Mesenchymal stem cell (in vitro differentiated cells and primary cell): ENCODE results near the gene PDK4.

Experiments used
- DNase-seq: peaks from one replicate; pipeline ENCODE4 v3.0.0-alpha.2; 2013
- H2AFZ ChIP-seq: one replicate; pipeline ENCODE4 v1.6.1; 2013; ENCODE audit warnings: low read depth, mild to moderate bottlenecking, control low read depth, inconsistent platforms, low read length, moderate library complexity
- H2AK5ac ChIP-seq: 2 replicates; pipeline ENCODE4 v1.6.1; 2013; ENCODE audit warnings: low read length, moderate library complexity, mild to moderate bottlenecking, inconsistent platforms; ENCODE audit not compliant: severe bottlenecking
- H2BK120ac ChIP-seq: one replicate; pipeline ENCODE4 v1.6.1; 2013; ENCODE audit warnings: low read depth, mild to moderate bottlenecking, inconsistent platforms, low read length, moderate library complexity
- H2BK12ac ChIP-seq, 2 experiments: one replicate each; pipeline ENCODE4 v1.6.1; 2013; ENCODE audit warnings: inconsistent platforms in 2 of 2, low read length in 2 of 2, mild to moderate bottlenecking in 2 of 2, moderate library complexity in 2 of 2, control low read depth in 1 of 2
- H2BK15ac ChIP-seq: one replicate; pipeline ENCODE4 v1.6.1; 2013; ENCODE audit warnings: mild to moderate bottlenecking, low read depth, inconsistent platforms; ENCODE audit not compliant: poor library complexity, severe bottlenecking
- H2BK5ac ChIP-seq: 2 replicates; pipeline ENCODE4 v1.6.1; 2013; ENCODE audit warnings: low read depth, mild to moderate bottlenecking, low read length, control low read depth, inconsistent platforms; ENCODE audit not compliant: poor library complexity, severe bottlenecking
- H3K14ac ChIP-seq, 2 experiments: one replicate each; pipeline ENCODE4 v1.6.1; 2013; ENCODE audit warnings: inconsistent platforms in 2 of 2, low read length in 2 of 2, control low read depth in 1 of 2, mild to moderate bottlenecking in 1 of 2, moderate library complexity in 1 of 2
- H3K18ac ChIP-seq, 2 experiments: one replicate each; pipeline ENCODE4 v1.6.1; 2013; ENCODE audit warnings: inconsistent platforms in 2 of 2, low read length in 2 of 2, control low read depth in 1 of 2, low read depth in 1 of 2, mild to moderate bottlenecking in 1 of 2
- H3K23ac ChIP-seq, 2 experiments: one replicate each; pipeline ENCODE4 v1.6.1; 2013; ENCODE audit warnings: inconsistent platforms in 2 of 2, low read length in 2 of 2, mild to moderate bottlenecking in 2 of 2, moderate library complexity in 2 of 2, control low read depth in 1 of 2
- H3K27ac ChIP-seq: 2 replicates; pipeline ENCODE4 v1.5.1; 2013; ENCODE audit warnings: mild to moderate bottlenecking, moderate library complexity, low read length, control low read depth, inconsistent platforms; ENCODE audit not compliant: poor library complexity, severe bottlenecking
- H3K27me3 ChIP-seq, 2 experiments: 2 replicates each; pipeline versions ENCODE4 v1.6.1 to v1.7.0; 2013; ENCODE audit warnings: low read length in 2 of 2, mild to moderate bottlenecking in 2 of 2, moderate library complexity in 2 of 2, control low read depth in 1 of 2, inconsistent platforms in 1 of 2; ENCODE audit not compliant: control insufficient read depth in 1 of 2, insufficient read depth in 1 of 2
- H3K36me3 ChIP-seq, 2 experiments: 2 replicates each; pipeline versions ENCODE4 v1.6.1 to v1.7.0; 2013; ENCODE audit warnings: low read length in 2 of 2, control low read depth in 1 of 2, inconsistent platforms in 1 of 2, low read depth in 1 of 2, mild to moderate bottlenecking in 1 of 2; ENCODE audit not compliant: insufficient read depth in 2 of 2, control insufficient read depth in 1 of 2
- H3K4ac ChIP-seq, 2 experiments: one replicate each; pipeline ENCODE4 v1.6.1; 2013; ENCODE audit warnings: inconsistent platforms in 2 of 2, low read length in 2 of 2, mild to moderate bottlenecking in 2 of 2, moderate library complexity in 2 of 2, control low read depth in 1 of 2, low read depth in 1 of 2
- H3K4me1 ChIP-seq: 2 replicates; pipeline ENCODE4 v1.6.1; 2013; ENCODE audit warnings: low read depth, low read length, control low read depth; ENCODE audit not compliant: control insufficient read depth, insufficient read depth
- H3K4me2 ChIP-seq: 2 replicates; pipeline ENCODE4 v1.6.1; 2013; ENCODE audit warnings: low read length, mild to moderate bottlenecking, inconsistent platforms; ENCODE audit not compliant: poor library complexity, severe bottlenecking
- H3K4me3 ChIP-seq, 2 experiments: 2 replicates each; pipeline versions ENCODE4 v1.5.1 to v1.7.0; 2013; ENCODE audit warnings: low read length in 2 of 2, mild to moderate bottlenecking in 2 of 2, control low read depth in 1 of 2, low read depth in 1 of 2; ENCODE audit not compliant: insufficient read depth in 1 of 2
- H3K79me1 ChIP-seq: replicated peaks from 2 replicates; pipeline ENCODE4 v1.6.1; 2013; ENCODE audit warnings: mild to moderate bottlenecking, control low read depth, low read length, inconsistent platforms; ENCODE audit not compliant: poor library complexity, severe bottlenecking
- H3K9ac ChIP-seq: 2 replicates; pipeline ENCODE4 v1.7.0; 2013; ENCODE audit warnings: mild to moderate bottlenecking, low read length, moderate library complexity
- H3K9me3 ChIP-seq: 2 replicates; pipeline ENCODE4 v1.7.0; 2013; ENCODE audit warnings: mild to moderate bottlenecking, low read length; ENCODE audit not compliant: control insufficient read depth
- H4K8ac ChIP-seq: one replicate; pipeline ENCODE4 v1.6.1; 2013; ENCODE audit warnings: inconsistent platforms, mild to moderate bottlenecking, low read length, moderate library complexity
- H4K91ac ChIP-seq: one replicate; pipeline ENCODE4 v1.6.1; 2013; ENCODE audit warnings: mild to moderate bottlenecking, low read length, inconsistent platforms
- WGBS: methylation state at CpG from one replicate; pipeline ENCODE4 v1.1.7; 2013; ENCODE audit warnings: mixed read lengths; 5-methylcytosine and 5-hydroxymethylcytosine counted together

The PDK4 gene

GRCh38 chr7:95619921-95620320, 23.6 kb upstream of the PDK4 start:
- Histone ChIP-seq H3K36me3 (no peaks in the 10 kb centered on the region), H3K18ac (no peak overlapping the region), H3K4me3 (no peak overlapping the region), H3K79me1 (no peaks in the 10 kb centered on the region), H3K9ac (no peak overlapping the region), H3K4ac (no peak overlapping the region), H2BK120ac (no peak overlapping the region), H2BK12ac (no peak overlapping the region), H3K4me1 (no peaks in the 10 kb centered on the region), H3K14ac (no peak overlapping the region), H4K91ac (no peak overlapping the region), H2AK5ac (no peak overlapping the region), H2BK5ac (no peak overlapping the region), H3K27ac (no peak overlapping the region), H4K8ac (no peak overlapping the region), H3K4me2 (no peak overlapping the region), H2AFZ (no peak overlapping the region), H3K27me3 (no peaks in the 10 kb centered on the region), H3K9me3 (peaks cover 6% of the 10 kb centered on the region), H2BK15ac (no peak overlapping the region), H3K23ac (no peak overlapping the region)
- no CpG with 5 or more reads among the region's 1 CpG for WGBS
- DNase-seq = no peak

GRCh38 chr7:95619517-95619916, 23.2 kb upstream of the PDK4 start:
- no peak overlapping the region for H3K14ac ChIP-seq
- H2AK5ac ChIP-seq = no peak overlapping the region
- H4K91ac ChIP-seq = no peak overlapping the region
- H2BK15ac ChIP-seq = no peak overlapping the region
- 83% methylated on average over 1 of the region's 2 CpGs for WGBS
- H2BK12ac ChIP-seq = no peak overlapping the region
- H2BK120ac ChIP-seq = no peak overlapping the region
- no peak overlapping the region for H2BK5ac ChIP-seq
- H2AFZ ChIP-seq = no peak overlapping the region
- H3K4ac ChIP-seq = no peak overlapping the region
- H3K27me3 ChIP-seq = no peaks in the 10 kb centered on the region
- H3K4me1 ChIP-seq = no peaks in the 10 kb centered on the region
- H4K8ac ChIP-seq = no peak overlapping the region
- no peak overlapping the region for H3K9ac ChIP-seq
- DNase-seq = no peak
- H3K18ac ChIP-seq = no peak overlapping the region
- H3K9me3 ChIP-seq = peaks cover 10% of the 10 kb centered on the region
- H3K4me3 ChIP-seq = no peak overlapping the region
- no peak overlapping the region for H3K4me2 ChIP-seq
- no peaks in the 10 kb centered on the region for H3K79me1 ChIP-seq
- H3K27ac ChIP-seq = no peak overlapping the region
- no peak overlapping the region for H3K23ac ChIP-seq
- H3K36me3 ChIP-seq = no peaks in the 10 kb centered on the region

DNA sequence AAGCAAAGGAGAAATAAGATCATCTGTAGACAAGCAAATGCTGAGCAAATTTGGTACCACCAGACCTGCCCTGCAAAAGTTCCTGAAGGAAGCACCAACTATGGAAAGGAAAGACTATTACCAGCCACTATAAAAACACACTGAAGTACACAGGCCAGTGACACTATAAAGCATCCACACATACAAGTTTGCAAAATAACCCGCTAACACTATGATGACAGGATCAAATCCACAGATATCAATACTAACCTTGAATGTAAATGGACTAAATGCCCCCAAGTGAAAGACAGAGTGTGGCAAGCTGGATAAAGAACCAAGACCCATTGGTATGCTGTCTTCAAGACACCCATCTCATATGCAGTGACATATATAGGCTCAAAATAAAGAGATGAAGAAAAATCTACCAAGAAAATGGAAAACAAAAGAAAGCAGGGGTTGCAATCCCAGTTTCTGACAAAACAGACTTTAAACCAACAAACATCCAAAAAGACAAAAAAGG, 18.2 kb upstream of the PDK4 start:
- H3K27me3 ChIP-seq = no peaks in the 10 kb centered on the region
- 100% methylated on average over 1 of the region's 1 CpG for WGBS

GRCh38 chr7:95611224-95611623, 14.9 kb upstream of the PDK4 start:
- Histone ChIP-seq H2BK120ac (no peak overlapping the region), H2BK15ac (no peak overlapping the region), H2BK12ac (peak overlapping the region in 1 of 2 experiments; percentile 86), H2AK5ac (no peak overlapping the region), H3K23ac (no peak overlapping the region), H2BK5ac (no peak overlapping the region), H4K8ac (no peak overlapping the region), H3K9me3 (peaks cover 23% of the 10 kb centered on the region), H3K9ac (no peak overlapping the region), H3K27ac (no peak overlapping the region), H4K91ac (no peak overlapping the region), H3K27me3 (no peaks in the 10 kb centered on the region), H2AFZ (no peak overlapping the region), H3K4me1 (peaks cover 4% of the 10 kb centered on the region), H3K4ac (no peak overlapping the region), H3K4me3 (no peak overlapping the region), H3K36me3 (no peaks in the 10 kb centered on the region), H3K18ac (peak overlapping the region in 1 of 2 experiments; percentile 33), H3K4me2 (no peak overlapping the region), H3K14ac (no peak overlapping the region), H3K79me1 (no peaks in the 10 kb centered on the region)
- no CpG with 5 or more reads among the region's 2 CpGs for WGBS
- no peak for DNase-seq

More for the DNA sequence above, 18.2 kb upstream of the PDK4 start:
- H3K9ac ChIP-seq = no peak overlapping the region
- no peaks in the 10 kb centered on the region for H3K79me1 ChIP-seq
- no peak overlapping the region for H3K14ac ChIP-seq
- no peak overlapping the region for H3K27ac ChIP-seq
- no peak overlapping the region for H2BK15ac ChIP-seq
- no peak overlapping the region for H3K4me2 ChIP-seq
- H2BK12ac ChIP-seq = no peak overlapping the region
- H3K9me3 ChIP-seq = peaks cover 23% of the 10 kb centered on the region
- H3K18ac ChIP-seq = no peak overlapping the region
- no peak overlapping the region for H2BK120ac ChIP-seq
- H3K4ac ChIP-seq = no peak overlapping the region
- H4K8ac ChIP-seq = no peak overlapping the region
- H3K4me1 ChIP-seq = no peaks in the 10 kb centered on the region
- H2BK5ac ChIP-seq = no peak overlapping the region
- DNase-seq = no peak
- H4K91ac ChIP-seq = no peak overlapping the region
- H2AFZ ChIP-seq = no peak overlapping the region
- no peak overlapping the region for H3K23ac ChIP-seq
- H3K36me3 ChIP-seq = no peaks in the 10 kb centered on the region
- H2AK5ac ChIP-seq = no peak overlapping the region
- H3K4me3 ChIP-seq = no peak overlapping the region
